HG03354 (cell line): Measurements from ENCODE around the gene LGR6.
"Not testable (repeated sequence)": the region's sequence is repeated elsewhere in the genome, so short reads cannot be mapped to it uniquely, and the experiment has no call there.

Experiments used
- ATAC-seq: cut with Tn5 transposase; IDR thresholded peaks from one replicate; pipeline ENCODE4 v1.9.1; 2021; ENCODE audit warnings: mild to moderate bottlenecking; ENCODE audit not compliant: unreplicated experiment, poor library complexity, severe bottlenecking

LGR6 gene

GRCh38 chr1:202171292-202172014 lies 22.1 kb upstream of the LGR6 start:
- ATAC-seq, result no peak

- no peak for ATAC-seq
These were observed 21.6 kb upstream of the LGR6 start for GRCh38 chr1:202172015-202172355.

- ATAC-seq, result no peak
These were observed 19.6 kb upstream of the LGR6 start for GRCh38 chr1:202173993-202174392.

GRCh38 chr1:202176949-202177927 lies 16.4 kb upstream of the LGR6 start:
- ATAC-seq, result no peak

- no peak for ATAC-seq
These were observed 13.5 kb upstream of the LGR6 start for GRCh38 chr1:202179828-202180750.

- ATAC-seq, result not testable (repeated sequence)
These were observed 12.9 kb upstream of the LGR6 start for GRCh38 chr1:202180751-202181139.

GRCh38 chr1:202181586-202181985 lies 12.0 kb upstream of the LGR6 start:
- no peak for ATAC-seq

- no peak for ATAC-seq
These were observed 11.3 kb upstream of the LGR6 start for GRCh38 chr1:202182040-202182877.

GRCh38 chr1:202184750-202185460 lies 8.7 kb upstream of the LGR6 start:
- peak; percentile 56 for ATAC-seq

GRCh38 chr1:202186327-202186726 lies 7.3 kb upstream of the LGR6 start:
- ATAC-seq, result no peak

- no peak for ATAC-seq
These were observed 6.4 kb upstream of the LGR6 start for GRCh38 chr1:202187041-202187671.

- no peak for ATAC-seq
These were observed 5.7 kb upstream of the LGR6 start for GRCh38 chr1:202187697-202188407.

GRCh38 chr1:202189001-202189790 lies 4.4 kb upstream of the LGR6 start:
- ATAC-seq, result no peak

- ATAC-seq, result no peak
These were observed 3.5 kb upstream of the LGR6 start for GRCh38 chr1:202189918-202190715.

GRCh38 chr1:202191391-202191790 lies 2.2 kb upstream of the LGR6 start:
- not testable (repeated sequence) for ATAC-seq
